GM21723 (cell line): Measurements from ENCODE around the gene COL5A1.

Experiments used
- ATAC-seq: cut with Tn5 transposase; IDR thresholded peaks from one replicate; pipeline ENCODE4 v1.9.1; 2021; ENCODE audit warnings: mild to moderate bottlenecking, moderate library complexity; ENCODE audit not compliant: unreplicated experiment

The COL5A1 gene

DNA sequence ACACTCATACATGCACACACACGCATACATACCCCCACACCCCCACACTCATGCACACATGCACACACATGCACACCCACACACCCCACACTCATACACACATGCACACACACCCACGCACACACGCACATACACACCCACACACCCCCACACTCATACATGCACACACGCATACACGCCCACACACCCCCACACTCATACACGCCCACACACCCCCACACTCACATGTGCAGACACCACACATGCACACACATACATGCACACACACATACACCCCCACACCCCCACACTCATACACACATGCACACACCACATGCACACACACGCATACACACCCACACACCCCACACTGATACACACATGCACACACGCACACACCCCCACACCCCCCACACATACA is 118.3 kb downstream of the COL5A1 start:
- ATAC-seq: no peak

DNA sequence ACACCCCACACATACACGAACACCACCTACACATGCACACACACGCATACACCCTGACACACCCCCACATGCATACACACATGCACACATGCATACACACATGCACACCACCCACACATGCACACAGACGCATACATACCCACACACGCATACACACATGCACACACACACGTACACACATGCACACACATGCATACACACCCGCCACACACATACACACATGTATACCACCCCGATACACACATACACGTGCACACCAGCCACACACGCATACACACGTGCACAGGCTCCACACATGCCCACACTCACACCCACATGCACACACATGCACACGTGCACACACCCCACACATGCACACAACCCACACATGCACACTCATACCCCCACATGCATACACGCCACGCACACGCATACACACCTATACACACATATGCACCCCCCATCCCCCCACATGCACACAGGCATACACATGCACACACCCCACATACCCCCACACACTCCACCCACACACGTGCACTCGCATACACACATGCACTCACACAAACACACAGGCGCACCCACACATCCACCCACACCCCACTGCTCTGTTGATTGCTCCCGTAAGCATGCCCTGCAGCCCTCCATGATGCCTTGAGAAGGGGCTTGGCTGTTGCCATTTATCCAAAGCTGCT is 119.3 kb downstream of the COL5A1 start:
- no peak for ATAC-seq

DNA sequence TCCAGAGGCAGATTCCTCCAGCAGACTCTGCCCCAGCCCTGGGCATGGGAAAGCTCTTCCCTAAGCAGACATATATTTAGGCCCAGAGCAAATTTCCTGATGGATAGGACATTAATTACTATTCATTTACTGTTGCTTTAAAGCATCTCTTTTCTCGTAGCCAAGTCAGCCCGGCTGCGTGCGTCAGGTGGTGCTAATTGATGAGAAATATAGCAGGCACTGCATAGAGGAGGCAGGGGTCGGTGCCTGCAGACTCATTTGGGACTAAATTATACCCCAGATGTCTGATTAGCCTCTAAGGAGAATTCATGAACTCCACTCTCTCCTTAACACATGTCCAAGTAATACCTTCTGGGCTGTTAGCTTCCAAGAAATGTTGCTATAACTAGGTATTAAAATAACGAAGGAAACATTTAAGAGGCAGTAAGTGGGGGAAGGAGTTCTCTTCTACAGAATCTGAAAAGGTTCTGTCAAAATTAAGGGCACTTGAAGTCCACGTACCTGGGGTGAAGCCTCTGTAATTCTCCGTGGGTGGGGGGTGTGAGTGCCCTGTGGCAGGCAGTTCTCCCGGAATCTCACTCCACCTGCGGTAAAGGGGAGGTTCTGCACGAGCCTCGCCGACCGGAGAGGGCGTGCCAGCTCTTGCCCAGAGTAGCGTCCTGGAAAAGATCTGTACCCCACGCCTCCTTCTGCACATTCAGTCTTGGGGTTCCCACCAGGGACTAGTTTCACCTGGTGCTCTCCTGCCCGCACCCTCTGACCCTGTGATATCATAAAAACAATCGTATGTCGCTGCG is 123.1 kb downstream of the COL5A1 start:
- no peak for ATAC-seq

DNA sequence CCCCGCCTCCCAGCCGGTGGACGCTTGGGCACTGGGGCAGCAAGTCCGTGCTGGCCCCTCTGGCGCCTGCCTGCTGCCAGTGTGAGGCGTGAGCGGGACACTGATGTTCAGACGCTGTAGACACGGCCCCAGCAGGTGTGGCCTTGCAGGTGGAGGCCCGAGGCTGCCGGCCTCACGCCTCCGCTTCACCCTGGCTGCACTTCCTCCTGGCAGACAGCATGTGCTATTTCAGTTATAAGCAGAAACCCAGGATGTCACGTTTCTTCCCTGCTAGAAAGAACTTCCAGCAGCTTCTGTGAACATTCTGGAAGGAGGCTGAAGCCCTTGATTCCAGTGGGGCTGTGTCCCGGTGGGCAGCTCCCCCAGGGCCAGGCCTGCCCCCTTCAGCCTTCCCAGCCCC is 124.2 kb downstream of the COL5A1 start:
- ATAC-seq: no peak

GRCh38 chr9:134766587-134766986 is 125.0 kb downstream of the COL5A1 start:
- no peak for ATAC-seq

DNA sequence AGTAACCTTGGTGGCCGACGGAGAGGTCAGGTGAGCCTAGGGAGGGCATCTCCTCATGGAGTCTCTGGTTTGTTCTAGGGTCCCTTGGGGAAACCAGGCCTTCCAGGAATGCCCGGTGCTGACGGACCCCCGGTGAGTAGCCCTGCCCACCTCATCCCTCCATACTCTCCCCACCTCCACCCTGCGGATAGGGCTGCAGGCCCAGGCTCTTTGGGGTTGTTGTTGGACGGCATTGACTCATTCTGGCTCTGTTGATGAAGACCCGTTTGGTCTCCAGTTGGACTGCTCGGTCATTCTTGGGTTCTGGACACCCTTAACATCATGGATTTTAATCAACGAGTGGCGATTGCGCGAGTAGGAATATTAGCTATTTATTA is 126.7 kb downstream of the COL5A1 start:
- no peak for ATAC-seq

DNA sequence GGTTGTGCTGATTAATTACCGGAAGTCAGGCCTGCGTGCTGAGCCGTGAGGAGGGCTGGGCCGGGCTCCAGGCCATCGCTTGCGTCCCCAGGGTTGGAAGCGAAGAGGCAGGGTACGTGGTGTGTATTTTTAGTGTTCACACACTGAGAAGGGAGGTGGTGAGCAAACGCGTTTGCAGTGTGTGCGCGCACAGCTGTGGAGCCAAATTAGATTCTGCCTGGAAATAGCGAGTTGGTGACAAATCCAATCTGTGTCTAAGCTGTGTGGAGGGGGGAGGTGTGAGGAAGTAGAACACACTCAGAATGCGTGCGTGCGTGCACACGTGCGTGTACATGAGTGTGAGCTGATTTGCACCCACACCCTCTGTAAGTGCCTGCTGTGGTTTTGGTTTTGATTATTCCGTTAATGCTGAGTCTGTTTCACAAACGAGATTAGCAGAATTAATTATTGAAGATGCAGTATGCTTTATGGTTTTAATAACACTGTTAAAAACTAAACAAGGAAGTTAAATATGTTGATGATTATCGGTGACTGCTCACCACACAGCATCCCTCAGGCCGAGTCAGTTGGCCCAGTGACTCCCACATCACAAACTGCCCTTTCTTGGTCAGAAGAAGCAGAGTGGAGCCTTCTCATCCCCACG is 127.2 kb downstream of the COL5A1 start:
- ATAC-seq: no peak

DNA sequence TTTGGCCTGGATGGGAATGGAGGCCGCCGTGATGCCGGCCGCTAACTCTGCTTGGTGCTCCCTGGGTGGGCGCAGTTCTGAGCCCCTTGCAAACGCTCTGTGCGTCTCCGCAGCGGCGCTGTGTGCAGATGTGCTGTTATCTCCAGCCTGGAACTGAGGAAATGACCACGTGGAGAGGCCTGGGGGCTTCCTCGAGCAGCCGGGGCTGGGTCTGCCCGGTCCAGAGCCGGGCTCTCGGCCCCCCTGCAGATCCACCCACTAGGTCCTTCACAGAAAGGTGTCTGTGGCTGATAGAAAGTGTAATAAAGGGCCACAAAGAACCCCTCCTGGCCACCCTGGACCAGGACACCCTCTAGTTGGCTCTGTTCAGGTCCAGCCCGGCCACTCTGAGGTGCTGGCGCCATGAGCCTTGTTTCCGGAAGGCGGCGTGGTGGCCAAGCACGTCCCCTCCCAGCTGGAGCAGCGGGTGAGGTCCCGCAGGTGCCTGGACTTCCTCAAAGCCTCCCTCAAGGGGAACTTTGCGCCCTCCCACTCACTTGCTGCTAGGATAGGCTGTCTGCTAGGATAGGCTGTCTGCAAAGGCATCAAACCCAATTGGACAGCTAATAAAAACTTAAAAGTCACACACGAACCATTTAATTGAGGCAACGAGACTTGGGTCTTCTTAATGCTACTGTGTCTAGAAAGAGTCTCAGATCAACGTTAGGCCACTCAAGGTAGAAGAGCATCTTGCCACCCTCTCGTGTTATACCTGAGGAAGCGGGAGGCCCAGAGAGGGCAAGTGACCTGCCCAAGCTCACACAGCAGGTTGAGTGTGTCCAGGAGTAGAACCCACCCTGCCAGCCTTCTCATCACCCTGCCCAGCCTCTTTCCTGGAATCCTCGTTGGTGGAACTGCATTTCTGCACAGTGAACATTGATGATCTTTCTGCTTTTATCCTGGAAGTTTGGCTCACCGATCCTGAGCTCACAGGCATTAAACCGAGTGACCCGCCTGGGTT is 129.7 kb downstream of the COL5A1 start:
- no peak for ATAC-seq

GRCh38 chr9:134772331-134772730 is 130.7 kb downstream of the COL5A1 start:
- ATAC-seq: no peak

- no peak for ATAC-seq
Observed at GRCh38 chr9:134773842-134774241, 132.2 kb downstream of the COL5A1 start.

DNA sequence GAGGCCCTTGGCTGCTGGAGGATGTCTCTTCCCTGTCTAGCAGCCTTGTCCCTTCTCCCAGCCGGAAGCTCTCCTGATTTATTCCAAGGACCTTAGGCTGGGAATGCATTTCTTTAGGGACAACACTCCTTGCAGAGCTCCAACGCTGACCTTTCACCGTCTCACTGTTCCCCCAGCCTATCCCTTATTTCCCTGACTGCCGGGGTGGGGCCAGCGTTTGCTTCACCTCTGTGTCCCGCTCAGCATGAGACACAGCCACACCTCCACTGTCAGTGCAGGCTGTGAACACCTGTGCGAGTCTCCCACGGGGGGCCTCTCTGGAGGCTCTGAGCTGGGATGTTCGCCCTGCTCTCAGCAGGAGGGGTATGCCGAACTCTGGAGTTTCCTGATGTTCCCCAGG is 132.8 kb downstream of the COL5A1 start:
- no peak for ATAC-seq

DNA sequence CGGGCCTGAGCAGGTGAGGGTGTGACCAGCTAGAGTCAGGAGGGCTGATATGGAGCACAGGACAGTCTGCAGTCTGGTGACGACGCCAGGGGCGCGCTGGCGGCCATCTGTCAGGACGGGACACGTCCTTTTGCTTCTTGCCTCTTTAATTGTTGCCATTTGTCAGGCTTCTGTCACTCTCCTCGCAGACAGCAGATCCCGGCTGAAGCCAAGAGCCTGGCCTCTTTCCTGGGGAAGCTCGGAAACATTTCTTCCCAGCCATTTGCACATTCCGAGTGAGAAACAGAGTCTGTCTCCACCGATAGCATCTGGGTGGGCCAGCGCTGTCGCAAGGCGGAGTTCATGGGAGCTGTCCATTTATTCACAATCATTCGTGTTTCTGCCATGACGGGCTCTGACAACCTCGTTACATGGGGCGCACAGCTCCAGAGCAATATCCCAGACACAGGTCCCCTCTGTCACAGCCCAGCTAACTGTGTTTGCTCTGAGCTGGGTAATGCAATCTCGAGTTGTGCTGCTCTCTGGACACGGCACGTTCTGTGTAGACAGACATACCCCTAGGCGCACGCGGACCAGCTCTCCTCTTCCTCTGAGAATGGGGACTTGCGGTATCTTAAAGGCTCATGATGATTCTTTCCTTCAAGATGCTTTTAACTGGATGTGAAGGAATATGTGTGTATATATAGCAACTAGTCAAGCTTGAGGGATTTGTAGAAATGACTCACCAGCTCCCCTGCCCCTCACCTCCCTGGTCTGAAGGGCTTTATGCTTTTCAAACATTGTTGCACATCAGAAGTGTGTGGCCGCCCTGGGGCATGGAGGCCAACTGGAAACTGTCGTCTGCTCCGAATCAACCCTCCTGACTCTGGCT is 133.7 kb downstream of the COL5A1 start:
- ATAC-seq: no peak

DNA sequence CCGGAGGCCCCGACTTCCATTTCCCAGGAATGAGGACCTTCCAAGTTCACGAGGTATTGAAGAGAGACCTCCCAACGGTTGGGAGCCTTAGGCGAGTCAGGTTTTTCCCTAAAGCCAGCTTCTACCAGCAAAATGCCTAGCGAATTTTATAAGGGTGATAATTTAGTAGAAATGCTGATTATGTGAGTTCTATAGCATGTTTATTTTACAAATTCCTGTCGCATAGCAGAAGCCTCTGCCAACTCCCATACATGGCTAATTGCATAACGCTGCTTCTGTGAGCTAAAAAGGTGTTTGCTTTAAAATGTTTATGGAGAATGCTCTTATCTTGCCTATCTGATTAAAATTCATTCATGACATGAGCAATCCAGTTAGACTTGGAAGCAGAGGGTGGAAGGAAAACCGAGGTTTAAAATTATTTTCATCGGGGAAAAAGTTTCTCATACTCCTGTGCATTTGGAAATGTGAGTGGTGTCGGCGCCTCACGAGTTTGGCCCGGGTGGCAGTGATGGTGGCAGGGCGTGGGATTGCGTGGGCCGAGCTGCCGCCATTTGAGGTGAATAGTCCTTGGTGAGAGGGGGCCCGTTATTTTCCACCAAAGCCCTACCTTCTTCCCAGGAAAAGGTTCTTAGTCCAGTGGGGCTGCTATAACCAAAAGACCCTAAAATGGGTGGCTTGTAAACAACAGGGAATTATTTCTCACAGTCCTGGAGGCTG is 134.6 kb downstream of the COL5A1 start:
- no peak for ATAC-seq

GRCh38 chr9:134777153-134777552 is 135.6 kb downstream of the COL5A1 start:
- ATAC-seq: no peak

GRCh38 chr9:134778156-134778555 is 136.6 kb downstream of the COL5A1 start:
- ATAC-seq: no peak

DNA sequence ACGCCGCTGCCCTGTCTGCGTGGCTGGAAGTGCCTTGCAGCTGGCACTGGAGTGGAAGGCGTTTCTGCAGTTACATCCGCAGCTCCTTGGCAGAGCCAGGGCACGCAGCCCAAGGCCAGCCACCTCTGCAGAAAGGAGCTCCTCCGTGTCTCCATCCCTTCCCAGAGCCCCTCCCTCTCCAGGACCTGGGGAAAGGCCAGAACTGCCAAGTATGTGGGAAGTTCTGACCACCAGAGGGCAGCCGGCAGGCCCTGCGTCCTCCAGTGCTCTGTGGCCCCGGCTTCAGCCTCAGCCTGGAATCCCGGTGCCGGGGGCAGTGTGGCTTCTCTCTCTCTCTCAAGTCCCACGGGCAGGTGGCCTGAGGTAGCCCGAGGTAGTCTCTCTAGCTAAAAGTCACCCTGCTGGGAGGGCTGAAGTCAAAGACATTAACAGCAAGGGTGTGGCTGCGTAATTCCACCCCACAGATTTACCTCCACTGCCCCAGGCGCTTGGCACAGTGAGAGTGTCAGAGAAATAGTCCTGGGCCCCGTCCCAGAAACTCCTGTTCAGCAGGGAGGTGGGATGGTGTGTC is 137.3 kb downstream of the COL5A1 start:
- no peak for ATAC-seq

- no peak for ATAC-seq
Observed at GRCh38 chr9:134779640-134780039, 138.0 kb downstream of the COL5A1 start.

GRCh38 chr9:134781591-134782302 is 140.1 kb downstream of the COL5A1 start:
- ATAC-seq: no peak
